Neuronal stem cell (in vitro differentiated cells): ENCODE results near the gene RNF138.
A peak's percentile ranks its signal among the peaks of the same experiment; 100 is the strongest.

Experiments
- DNase-seq: peaks from one replicate; pipeline ENCODE4 v3.0.0-alpha.2; 2013; ENCODE audit warnings: low spot score
- H2AFZ ChIP-seq: one replicate; pipeline ENCODE4 v1.6.1; 2013; ENCODE audit warnings: mild to moderate bottlenecking, low read length, inconsistent platforms
- H2AK5ac ChIP-seq: 2 replicates; pipeline ENCODE4 v1.6.1; 2013; ENCODE audit warnings: low read depth, mild to moderate bottlenecking, inconsistent platforms, low read length, moderate library complexity, mixed read lengths
- H2BK120ac ChIP-seq: 2 replicates; pipeline ENCODE4 v1.6.1; 2013; ENCODE audit warnings: low read depth, mild to moderate bottlenecking, inconsistent platforms, low read length, moderate library complexity, mixed read lengths
- H2BK12ac ChIP-seq: one replicate; pipeline ENCODE4 v1.6.1; 2013; ENCODE audit warnings: low read length, inconsistent platforms
- H2BK15ac ChIP-seq: 2 replicates; pipeline ENCODE4 v1.6.1; 2013; ENCODE audit warnings: mild to moderate bottlenecking, low read length, inconsistent platforms, mixed read lengths
- H2BK5ac ChIP-seq: one replicate; pipeline ENCODE4 v1.6.1; 2013; ENCODE audit warnings: inconsistent platforms, mild to moderate bottlenecking, low read length, moderate library complexity
- H3K14ac ChIP-seq: one replicate; pipeline ENCODE4 v1.6.1; 2013; ENCODE audit warnings: low read length, inconsistent platforms
- H3K18ac ChIP-seq: 2 replicates; pipeline ENCODE4 v1.6.1; 2013; ENCODE audit warnings: low read length, inconsistent platforms
- H3K23ac ChIP-seq: 2 replicates; pipeline ENCODE4 v1.6.1; 2013; ENCODE audit warnings: low read depth, mild to moderate bottlenecking, mixed read lengths, low read length, inconsistent platforms; ENCODE audit not compliant: poor library complexity
- H3K27ac ChIP-seq: replicated peaks from 3 replicates; pipeline ENCODE4 v1.5.1; 2013; ENCODE audit warnings: low read length, inconsistent platforms
- H3K27me3 ChIP-seq, 3 experiments: 2 replicates each; pipeline ENCODE4 v1.6.1; 2013; ENCODE audit warnings: low read length in 3 of 3, mild to moderate bottlenecking in 2 of 3, inconsistent platforms in 1 of 3, low read depth in 1 of 3, mixed read lengths in 1 of 3, moderate library complexity in 1 of 3; ENCODE audit not compliant: control insufficient read depth in 3 of 3, insufficient read depth in 3 of 3
- H3K36me3 ChIP-seq, 2 donors: replicated peaks in 1 of 2; 2 replicates each; pipeline ENCODE4 v1.6.1; 2013; ENCODE audit warnings: low read length in 2 of 2; ENCODE audit not compliant: control insufficient read depth in 2 of 2, insufficient read depth in 2 of 2
- H3K4ac ChIP-seq: 2 replicates; pipeline ENCODE4 v1.6.1; 2013; ENCODE audit warnings: inconsistent platforms, mild to moderate bottlenecking, low read length, moderate library complexity
- H3K4me1 ChIP-seq, 2 donors: 1 replicate in 1 of 2; 2 replicates in 1 of 2; pipeline ENCODE4 v1.6.1; 2013; ENCODE audit warnings: low read length in 2 of 2, low read depth in 1 of 2; ENCODE audit not compliant: control insufficient read depth in 2 of 2, insufficient read depth in 1 of 2
- H3K4me2 ChIP-seq: one replicate; pipeline ENCODE4 v1.6.1; 2013; ENCODE audit warnings: mild to moderate bottlenecking, low read length, inconsistent platforms; ENCODE audit not compliant: insufficient read depth, poor library complexity, severe bottlenecking
- H3K4me3 ChIP-seq, 2 donors: 2 replicates each; pipeline ENCODE4 v1.5.1; 2013; ENCODE audit warnings: low read length in 2 of 2, mild to moderate bottlenecking in 2 of 2, inconsistent platforms in 1 of 2, moderate library complexity in 1 of 2
- H3K79me1 ChIP-seq: one replicate; pipeline ENCODE4 v1.6.1; 2013; ENCODE audit warnings: low read depth, mild to moderate bottlenecking, inconsistent platforms, low read length, moderate library complexity
- H3K9ac ChIP-seq: one replicate; pipeline ENCODE4 v1.6.1; 2013; ENCODE audit warnings: mild to moderate bottlenecking, low read depth, low read length, inconsistent platforms; ENCODE audit not compliant: poor library complexity
- H3K9me3 ChIP-seq, 2 donors: replicated peaks in 1 of 2; 2 replicates each; pipeline versions ENCODE3 to v1.6.1; 2013; ENCODE audit warnings: low read length in 2 of 2, mild to moderate bottlenecking in 2 of 2, inconsistent platforms in 1 of 2, low read depth in 1 of 2, mixed read lengths in 1 of 2, moderate library complexity in 1 of 2; ENCODE audit not compliant: control insufficient read depth in 2 of 2, insufficient read depth in 1 of 2
- H4K8ac ChIP-seq: one replicate; pipeline ENCODE4 v1.6.1; 2013; ENCODE audit warnings: low read depth, mild to moderate bottlenecking, inconsistent platforms, low read length, moderate library complexity
- H4K91ac ChIP-seq: one replicate; pipeline ENCODE4 v1.6.1; 2013; ENCODE audit warnings: low read length, low read depth, mild to moderate bottlenecking, inconsistent platforms; ENCODE audit not compliant: poor library complexity
- WGBS, 2 donors: extraction: QIAGEN DNeasy Blood & Tissue Kit; methylation state at CpG; one replicate each; pipeline ENCODE4 v1.1.7; 2013; ENCODE audit warnings: missing lambda C conversion rate in 2 of 2, mixed read lengths in 1 of 2; ENCODE audit not compliant: insufficient read length in 2 of 2, insufficient replicate concordance in 1 of 2; ENCODE audit errors: extremely low coverage in 2 of 2; 5-methylcytosine and 5-hydroxymethylcytosine counted together

RNF138 gene

GRCh38 chr18:32049393-32050171, 42.1 kb upstream of the RNF138 start:
- H2AFZ ChIP-seq: no peak overlapping the region
- no peak overlapping the region for H2BK5ac ChIP-seq
- DNase-seq: no peak
- H3K4me3 ChIP-seq: no peak overlapping the region
- no peak overlapping the region for H2BK12ac ChIP-seq
- no peak overlapping the region for H3K4me2 ChIP-seq
- H4K91ac ChIP-seq: no peak overlapping the region
- H2BK120ac ChIP-seq: no peak overlapping the region
- no CpG with 5 or more reads among the region's 3 CpGs for WGBS, 2 donors
- H3K27me3 ChIP-seq: no peaks in the 10 kb centered on the region
- no peaks in the 10 kb centered on the region for H3K4me1 ChIP-seq
- H3K9ac ChIP-seq: no peak overlapping the region
- H2BK15ac ChIP-seq: no peak overlapping the region
- H3K23ac ChIP-seq: no peak overlapping the region
- H3K18ac ChIP-seq: no peak overlapping the region
- no peak overlapping the region for H3K4ac ChIP-seq
- H3K9me3 ChIP-seq: no peaks in the 10 kb centered on the region
- H4K8ac ChIP-seq: no peak overlapping the region
- no peak overlapping the region for H2AK5ac ChIP-seq
- no peaks in the 10 kb centered on the region for H3K36me3 ChIP-seq
- no peaks in the 10 kb centered on the region for H3K79me1 ChIP-seq
- no peak overlapping the region for H3K14ac ChIP-seq
- no peak overlapping the region for H3K27ac ChIP-seq

GRCh38 chr18:32056613-32057358, 34.9 kb upstream of the RNF138 start:
- no peak for DNase-seq

GRCh38 chr18:32057624-32058165, 34.0 kb upstream of the RNF138 start:
- H3K18ac ChIP-seq: no peak overlapping the region
- H3K4me1 ChIP-seq: peaks cover 2 to 4% of the 10 kb centered on the region in 2 donors
- no peak overlapping the region for H2BK5ac ChIP-seq
- no peak overlapping the region for H3K23ac ChIP-seq
- no peak overlapping the region for H2AFZ ChIP-seq
- H2BK12ac ChIP-seq: no peak overlapping the region
- no peak overlapping the region for H2AK5ac ChIP-seq
- H3K27ac ChIP-seq: no peak overlapping the region
- H3K14ac ChIP-seq: no peak overlapping the region
- no CpG with 5 or more reads among the region's 7 CpGs for WGBS, 2 donors
- no peak overlapping the region for H3K4ac ChIP-seq
- H3K4me2 ChIP-seq: no peak overlapping the region
- no peak overlapping the region for H4K91ac ChIP-seq
- no peak overlapping the region for H4K8ac ChIP-seq
- H3K4me3 ChIP-seq: no peak overlapping the region
- H3K36me3 ChIP-seq: no peaks in the 10 kb centered on the region
- no peaks in the 10 kb centered on the region for H3K9me3 ChIP-seq
- H3K9ac ChIP-seq: no peak overlapping the region
- DNase-seq: no peak
- H2BK15ac ChIP-seq: no peak overlapping the region
- H2BK120ac ChIP-seq: no peak overlapping the region
- H3K79me1 ChIP-seq: no peaks in the 10 kb centered on the region
- no peaks in the 10 kb centered on the region for H3K27me3 ChIP-seq

More at GRCh38 chr18:32056613-32057358, 34.9 kb upstream of the RNF138 start:
- no peak overlapping the region for H2AK5ac ChIP-seq
- no peak overlapping the region for H3K14ac ChIP-seq
- H2BK5ac ChIP-seq: no peak overlapping the region
- no peak overlapping the region for H3K4ac ChIP-seq
- H3K9ac ChIP-seq: no peak overlapping the region
- H2BK120ac ChIP-seq: no peak overlapping the region
- no peaks in the 10 kb centered on the region for H3K9me3 ChIP-seq
- no peak overlapping the region for H3K23ac ChIP-seq
- H3K36me3 ChIP-seq: no peaks in the 10 kb centered on the region
- H3K27me3 ChIP-seq: no peaks in the 10 kb centered on the region
- no peak overlapping the region for H2BK15ac ChIP-seq
- H2BK12ac ChIP-seq: no peak overlapping the region
- H3K18ac ChIP-seq: no peak overlapping the region
- no peak overlapping the region for H4K8ac ChIP-seq
- no peak overlapping the region for H3K4me2 ChIP-seq
- no CpG with 5 or more reads among the region's 3 CpGs for WGBS, 2 donors
- peaks cover 2 to 4% of the 10 kb centered on the region in 2 donors for H3K4me1 ChIP-seq
- H3K4me3 ChIP-seq: no peak overlapping the region
- H3K27ac ChIP-seq: no peak overlapping the region
- H2AFZ ChIP-seq: no peak overlapping the region
- no peaks in the 10 kb centered on the region for H3K79me1 ChIP-seq
- no peak overlapping the region for H4K91ac ChIP-seq

GRCh38 chr18:32060026-32060425, 31.6 kb upstream of the RNF138 start:
- Histone ChIP-seq H4K91ac (no peak overlapping the region), H3K4me2 (no peak overlapping the region), H2BK5ac (no peak overlapping the region), H3K14ac (peak overlapping the region; percentile 56), H3K9me3 (no peaks in the 10 kb centered on the region), H3K4me3 (no peak overlapping the region), H2BK15ac (no peak overlapping the region), H3K27ac (no peak overlapping the region), H2AFZ (no peak overlapping the region), H2BK120ac (no peak overlapping the region), H2AK5ac (no peak overlapping the region), H3K79me1 (no peaks in the 10 kb centered on the region), H3K9ac (no peak overlapping the region), H2BK12ac (no peak overlapping the region), H3K4me1 (peaks cover 2 to 4% of the 10 kb centered on the region in 2 donors), H3K18ac (no peak overlapping the region), H4K8ac (no peak overlapping the region), H3K36me3 (no peaks in the 10 kb centered on the region), H3K4ac (no peak overlapping the region), H3K27me3 (no peaks in the 10 kb centered on the region), H3K23ac (no peak overlapping the region)
- no CpG with 5 or more reads among the region's 2 CpGs for WGBS, 2 donors
- no peak for DNase-seq
